Stimulated activated CD4-positive, alpha-beta T cell treated with anti-CD3 and anti-CD28 coated beads, TNF-alpha, amount 100 ng/mL, for 1 hour (primary cell): ENCODE data around the gene APLF.
"Not testable (repeated sequence)": the region's sequence is repeated elsewhere in the genome, so short reads cannot be mapped to it uniquely, and the experiment has no call there.

Experiments
- DNase-seq, 3 donors: peaks; one replicate each; pipeline ENCODE4 v3.0.0-alpha.2; 2020; ENCODE audit warnings: low read depth in 3 of 3, low spot score in 1 of 3

Gene APLF

DNA sequence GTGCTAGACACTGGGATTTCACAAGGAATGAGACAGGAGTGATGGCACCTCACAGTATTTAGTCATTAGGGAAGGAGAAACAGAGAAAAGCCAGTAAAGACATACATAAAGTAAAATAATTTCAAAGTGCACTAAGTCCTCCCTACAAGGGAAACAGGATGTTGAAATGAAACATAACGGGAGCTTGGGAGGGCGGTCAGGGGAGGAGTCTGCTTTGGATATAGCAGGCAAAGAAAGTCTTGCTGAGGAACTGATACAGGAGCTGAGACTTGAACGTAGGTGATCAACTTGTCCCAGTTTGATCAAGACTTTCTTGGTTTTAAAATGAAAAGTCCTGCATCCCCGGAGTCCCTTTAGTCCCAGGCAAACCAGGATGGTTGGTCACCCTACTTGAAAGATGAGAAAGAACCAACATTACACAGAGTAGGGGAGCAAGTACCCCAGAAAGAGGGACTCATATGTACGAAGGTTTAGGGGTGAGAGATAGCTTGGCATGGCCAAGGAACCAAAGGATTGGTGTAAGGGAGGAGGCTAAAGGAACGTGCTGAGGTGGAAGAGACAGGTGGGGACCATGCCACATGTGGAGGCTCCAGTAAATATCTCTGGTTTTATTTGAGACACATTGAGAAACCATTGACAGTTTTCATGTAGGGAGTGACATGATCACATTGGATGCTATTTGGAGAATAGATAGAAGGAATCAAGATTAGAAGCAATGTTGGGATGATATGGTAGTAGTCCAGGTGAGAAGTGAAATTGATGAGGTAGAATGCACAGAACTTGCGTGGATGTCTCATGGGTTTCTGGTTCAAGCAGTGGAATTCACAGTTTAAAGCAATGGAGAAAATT is 28.7 kb upstream of the APLF start:
- no peak for DNase-seq

- peak; percentile 46 to 64 (median 57) for DNase-seq
Observed at GRCh38 chr2:68441179-68441993, 26.0 kb upstream of the APLF start.

GRCh38 chr2:68441994-68442322 is 25.4 kb upstream of the APLF start:
- no peak for DNase-seq

DNA sequence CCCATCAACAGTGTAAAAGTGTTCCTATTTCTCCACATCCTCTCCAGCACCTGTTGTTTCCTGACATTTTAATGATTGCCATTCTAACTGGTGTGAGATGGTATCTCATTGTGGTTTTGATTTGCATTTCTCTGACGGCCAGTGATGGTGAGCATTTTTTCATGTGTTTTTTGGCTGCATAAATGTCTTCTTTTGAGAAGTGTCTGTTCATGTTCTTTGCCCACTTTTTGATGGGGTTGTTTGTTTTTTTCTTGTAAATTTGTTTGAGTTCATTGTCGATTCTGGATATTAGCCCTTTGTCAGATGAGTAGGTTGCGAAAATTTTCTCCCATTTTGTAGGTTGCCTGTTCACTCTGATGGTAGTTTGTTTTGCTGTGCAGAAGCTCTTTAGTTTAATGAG is 21.0 kb upstream of the APLF start:
- not testable (repeated sequence) for DNase-seq

GRCh38 chr2:68447118-68447517 is 20.3 kb upstream of the APLF start:
- no peak for DNase-seq

DNA sequence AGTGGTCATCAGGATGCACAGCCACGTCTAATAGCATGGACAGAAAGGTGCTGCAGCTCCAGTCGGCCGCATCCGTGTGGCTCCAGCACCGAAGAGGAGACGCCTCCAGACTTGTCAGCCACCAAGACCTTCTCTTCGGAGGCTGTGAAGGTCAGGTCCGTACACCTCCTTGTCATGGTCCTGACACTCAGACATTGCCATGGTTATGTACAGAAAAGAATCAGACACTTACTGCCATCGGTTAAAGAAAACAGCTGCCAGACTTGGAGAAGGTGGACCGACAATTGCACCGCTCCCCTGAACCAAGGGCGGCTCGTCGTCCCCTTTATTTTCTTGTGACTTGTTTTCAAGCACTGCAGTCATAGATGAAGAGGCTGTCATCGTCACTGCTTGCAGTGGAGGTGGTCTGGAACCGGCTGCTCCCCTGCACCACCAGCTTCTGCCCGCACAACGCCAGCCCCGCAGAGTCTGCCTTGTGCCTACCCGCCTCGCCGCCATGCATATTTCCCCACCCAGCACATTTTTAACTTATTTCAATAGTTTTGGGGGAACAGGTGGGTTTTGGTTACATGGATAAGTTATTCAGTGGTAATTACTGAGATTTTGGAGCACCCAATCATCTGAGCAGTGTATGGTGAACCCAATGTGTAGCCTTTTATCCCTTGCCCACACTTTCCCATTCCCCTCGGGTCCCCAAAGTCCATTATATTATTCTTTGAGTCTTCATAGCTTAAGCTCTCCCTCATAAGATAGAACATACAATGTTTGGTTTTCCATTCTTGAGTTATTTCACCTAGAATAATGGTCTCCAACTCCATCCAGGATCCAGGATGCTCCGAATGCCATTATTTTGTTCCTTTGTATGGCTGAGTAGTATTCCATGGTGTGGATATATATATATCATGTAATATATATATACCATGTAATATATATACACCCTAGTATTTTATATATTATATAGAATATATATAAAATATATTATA is 18.4 kb upstream of the APLF start:
- DNase-seq, result no peak

DNA sequence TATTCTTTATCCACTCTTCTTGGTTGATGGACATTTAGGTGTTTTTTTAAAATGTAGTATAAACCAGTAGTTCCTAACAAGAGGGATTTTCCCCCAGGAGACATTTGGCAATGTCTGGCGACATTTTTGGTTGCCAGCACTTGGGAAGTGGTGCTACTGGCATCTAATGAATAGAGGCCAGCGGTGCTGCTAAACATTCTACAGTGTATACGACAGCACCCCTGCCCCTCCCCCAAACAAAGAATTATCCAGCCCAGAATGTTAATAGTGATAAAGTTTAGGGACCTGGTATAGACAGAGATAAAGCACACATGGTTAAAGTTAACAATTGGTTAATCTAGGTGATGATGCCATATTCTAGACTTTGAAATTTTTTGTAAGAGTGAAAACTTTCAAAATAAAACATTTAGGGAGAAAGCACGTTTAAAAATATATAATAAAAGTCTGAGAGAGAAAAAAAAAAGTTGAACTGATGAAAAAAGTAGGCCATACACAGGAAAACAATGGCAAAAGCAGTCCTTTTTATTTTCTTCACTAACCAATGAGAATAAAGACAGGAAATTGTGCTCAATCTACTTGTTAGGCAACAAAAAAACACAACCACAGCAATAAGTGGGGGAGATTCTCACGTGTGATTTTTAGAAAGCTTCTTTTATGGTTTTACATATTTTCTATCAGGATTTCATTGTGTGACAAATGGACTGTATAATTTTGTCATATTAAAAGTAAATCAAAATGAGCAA is 15.1 kb upstream of the APLF start:
- no peak for DNase-seq

- no peak for DNase-seq
Observed at GRCh38 chr2:68453761-68454360, 13.5 kb upstream of the APLF start.

- no peak for DNase-seq
Observed at GRCh38 chr2:68454719-68455118, 12.7 kb upstream of the APLF start.

DNA sequence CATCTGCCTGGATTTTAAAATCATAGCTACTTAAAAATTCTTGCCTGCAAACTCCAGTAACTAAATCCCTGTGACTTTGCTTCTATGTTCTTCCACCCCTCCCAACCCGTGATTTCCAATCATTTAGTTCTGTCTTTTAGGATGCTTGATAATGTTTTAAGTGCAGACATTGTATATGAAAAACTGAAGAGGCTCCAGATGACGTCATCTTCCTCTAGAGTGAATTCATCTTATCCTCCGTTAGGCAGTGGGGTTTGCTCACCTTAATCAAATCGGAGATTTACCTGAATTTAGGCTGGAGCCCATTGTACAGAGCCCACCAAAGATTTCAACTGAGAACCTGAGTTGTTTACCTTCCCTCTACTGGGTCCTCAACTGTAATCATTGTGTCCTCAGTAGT is 11.2 kb upstream of the APLF start:
- DNase-seq, result no peak

DNA sequence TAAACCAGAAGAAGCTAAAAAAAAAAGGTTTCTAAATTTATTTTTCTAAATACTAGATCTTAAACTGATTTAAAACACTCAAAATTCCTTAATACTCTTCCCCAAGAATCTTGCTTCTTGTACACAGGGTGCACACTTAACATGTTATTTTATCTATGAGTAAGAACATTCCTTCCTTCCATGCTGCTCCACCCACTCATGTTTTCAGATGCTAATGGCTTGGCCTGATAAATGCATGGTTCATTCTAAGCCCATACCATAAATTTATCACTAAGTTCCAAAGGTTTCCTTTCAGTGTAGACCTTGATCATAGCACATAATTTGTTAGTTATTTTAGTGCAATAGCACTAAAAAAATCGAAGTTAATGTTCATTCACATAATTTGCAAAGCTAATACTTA is 8.4 kb upstream of the APLF start:
- DNase-seq, result no peak

DNA sequence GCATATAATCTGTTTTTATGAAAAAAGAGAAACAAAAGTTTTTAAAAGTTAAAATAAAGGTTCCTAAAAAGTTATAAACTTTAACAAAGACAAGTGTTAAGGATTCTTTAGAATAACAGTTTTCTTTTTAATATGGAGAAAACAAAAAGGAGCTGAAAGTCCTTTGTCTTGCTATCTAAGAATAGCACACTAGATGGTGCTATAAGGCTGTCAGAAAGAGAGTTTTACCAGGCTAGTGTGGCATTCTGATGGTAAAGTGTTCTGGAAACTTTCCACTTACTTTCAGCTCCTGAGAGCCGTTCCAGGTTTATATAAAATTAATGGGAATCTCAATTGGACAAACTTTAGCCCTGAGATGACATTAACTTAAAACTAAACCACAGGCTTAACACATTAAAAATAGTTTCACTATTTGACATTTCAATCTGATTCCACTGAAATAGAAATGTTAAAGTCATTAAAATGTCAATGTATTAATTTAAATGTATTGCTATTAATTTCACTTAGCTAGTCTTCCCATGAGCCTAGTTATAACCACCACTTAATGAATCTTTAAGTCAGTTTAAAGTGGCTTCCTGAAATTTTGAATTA is 4.0 kb upstream of the APLF start:
- no peak for DNase-seq

DNA sequence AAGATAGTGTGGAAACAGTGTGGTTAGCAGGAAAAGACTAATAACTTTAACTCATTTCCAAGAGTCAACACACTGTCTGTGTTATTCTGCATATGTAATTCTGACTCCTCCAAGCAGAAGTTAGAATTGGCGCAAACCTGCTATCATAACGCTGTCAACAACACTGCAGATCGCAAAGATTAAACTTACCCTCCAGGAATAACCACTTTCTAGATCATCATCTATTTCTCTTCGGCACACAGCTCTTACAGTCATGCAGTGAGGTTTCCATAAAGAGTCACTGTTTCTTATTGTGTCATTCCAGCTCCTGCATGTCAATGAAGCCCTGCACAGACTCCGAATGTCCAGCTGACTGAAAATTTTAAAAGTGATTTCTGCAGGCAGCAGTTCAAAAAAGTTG is 2.7 kb upstream of the APLF start:
- DNase-seq, result no peak

DNA sequence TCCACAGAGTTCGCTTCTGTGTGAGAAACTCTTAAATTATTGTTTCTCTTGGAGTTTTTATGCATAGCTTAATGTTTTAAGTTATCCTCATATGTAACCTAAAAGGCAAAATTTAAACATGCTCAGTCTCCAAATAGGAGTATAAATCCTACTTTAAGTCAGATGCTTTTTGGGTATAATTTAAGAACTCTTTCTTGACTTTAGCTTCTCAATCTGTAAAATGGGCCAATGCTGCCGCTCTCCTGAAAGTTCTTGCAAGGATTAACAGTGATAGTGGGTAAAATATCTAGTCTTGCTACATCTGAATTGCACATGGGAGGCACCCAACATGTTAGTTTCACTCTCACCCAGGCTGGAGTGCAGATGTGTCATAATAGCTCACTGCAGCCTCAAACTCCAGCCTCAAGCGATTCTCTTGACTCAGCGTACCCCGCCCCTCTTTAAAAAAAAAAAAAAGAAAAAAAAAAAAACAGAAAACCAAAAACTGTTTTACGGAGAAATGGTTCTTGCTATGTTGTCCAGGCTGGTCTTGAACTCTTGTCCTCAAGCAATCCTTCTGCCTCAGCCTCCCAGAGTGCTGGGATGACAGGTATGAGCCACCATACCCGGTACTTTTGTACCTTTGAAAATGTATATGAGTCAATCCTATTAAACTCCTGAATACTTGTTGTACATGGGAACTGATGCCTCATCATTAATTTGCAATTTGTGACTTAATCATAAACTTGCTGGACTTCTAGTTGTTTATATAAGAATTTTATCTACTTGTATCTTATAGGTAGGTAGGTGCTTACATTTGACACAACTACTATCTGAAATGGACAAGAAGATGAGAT is 2.1 kb upstream of the APLF start:
- DNase-seq, result no peak

GRCh38 chr2:68466361-68466777 is 1.0 kb upstream of the APLF start:
- DNase-seq, result no peak

- no peak for DNase-seq
Observed at GRCh38 chr2:68466778-68467076, 658 bp upstream of the APLF start.

DNA sequence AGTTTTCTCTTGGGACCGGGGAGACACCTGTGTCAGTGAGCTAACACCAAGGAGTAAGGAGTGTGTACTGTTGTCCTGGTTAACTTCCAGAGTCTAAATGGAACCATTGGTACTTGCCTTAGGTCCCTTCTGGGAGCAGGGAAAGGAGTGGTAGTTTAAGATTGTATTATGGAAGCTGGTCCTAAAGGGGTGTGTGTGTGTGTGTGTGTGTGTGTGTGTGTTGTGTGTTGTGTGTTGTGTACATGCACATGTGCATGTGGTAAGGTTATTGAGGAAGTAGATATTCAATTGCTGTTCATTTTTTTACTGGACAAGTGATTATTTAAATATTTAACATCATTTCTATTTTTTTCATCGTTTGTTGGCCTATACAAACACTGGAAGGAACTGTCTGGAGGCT is 1.4 kb downstream of the APLF start:
- no peak for DNase-seq

GRCh38 chr2:68469935-68470334 is 2.5 kb downstream of the APLF start:
- no peak for DNase-seq

DNA sequence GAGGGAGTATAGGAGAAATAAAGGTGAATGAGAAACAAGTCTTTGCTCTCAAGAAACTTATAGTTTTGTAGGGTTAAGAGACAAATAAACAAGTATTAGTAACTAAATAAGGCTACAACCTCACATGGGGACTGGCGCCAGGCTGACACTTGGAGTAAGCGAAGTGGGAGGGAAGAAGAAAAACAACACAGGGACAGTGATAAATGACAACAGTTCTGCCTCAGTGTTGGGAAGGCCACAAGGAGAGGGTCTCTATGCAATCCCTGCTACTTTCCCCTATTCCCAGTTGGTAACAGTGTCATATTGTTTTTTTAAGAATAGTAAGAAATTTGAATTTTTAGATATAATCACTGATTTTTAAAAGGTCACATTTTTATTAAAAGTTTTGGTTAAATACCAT is 4.0 kb downstream of the APLF start:
- no peak for DNase-seq
